NT2/D1 (cell line): Measurements from ENCODE around the gene RTN4R.
A peak's percentile ranks its signal among the peaks of the same experiment; 100 is the strongest.
"Not testable (repeated sequence)": the region's sequence is repeated elsewhere in the genome, so short reads cannot be mapped to it uniquely, and the experiment has no call there.

Experiments used
- DNase-seq: peaks from one replicate; pipeline ENCODE4 v3.0.0-alpha.2; 2011; ENCODE audit warnings: low read depth, low spot score
- H3K27me3 ChIP-seq: 2 replicates; pipeline ENCODE4 v1.6.0; 2011; ENCODE audit warnings: mild to moderate bottlenecking; ENCODE audit not compliant: insufficient read length, insufficient read depth
- H3K36me3 ChIP-seq: 2 replicates; pipeline ENCODE4 v1.6.1; 2011; ENCODE audit warnings: mild to moderate bottlenecking, low read length, mixed read lengths; ENCODE audit not compliant: insufficient read depth, insufficient read length
- H3K4me1 ChIP-seq: 2 replicates; pipeline ENCODE4 v1.5.1; 2011; ENCODE audit not compliant: insufficient read depth, insufficient read length
- H3K4me3 ChIP-seq: 2 replicates; pipeline ENCODE4 v1.5.1; 2011; ENCODE audit warnings: low read depth; ENCODE audit not compliant: insufficient read length
- H3K9ac ChIP-seq: 2 replicates; pipeline ENCODE4 v1.6.0; 2011; ENCODE audit warnings: low read depth; ENCODE audit not compliant: insufficient read length
- H3K9me3 ChIP-seq: 2 replicates; pipeline ENCODE4 v1.5.1; 2011; ENCODE audit warnings: mild to moderate bottlenecking, low read length; ENCODE audit not compliant: insufficient read depth
- SUZ12 ChIP-seq: IDR thresholded peaks from 2 replicates; pipeline ENCODE4 v1.6.1; 2011; ENCODE audit not compliant: insufficient read length, insufficient read depth; ENCODE audit errors: extremely low read depth
- YY1 ChIP-seq: IDR thresholded peaks from 2 replicates; pipeline ENCODE4 v1.6.1; 2011; ENCODE audit not compliant: insufficient read length, insufficient read depth
- ZNF274 ChIP-seq: IDR thresholded peaks from 2 replicates; pipeline ENCODE4 v1.6.1; 2011; ENCODE audit warnings: mild to moderate bottlenecking, low read depth, low read length

Gene RTN4R

DNA sequence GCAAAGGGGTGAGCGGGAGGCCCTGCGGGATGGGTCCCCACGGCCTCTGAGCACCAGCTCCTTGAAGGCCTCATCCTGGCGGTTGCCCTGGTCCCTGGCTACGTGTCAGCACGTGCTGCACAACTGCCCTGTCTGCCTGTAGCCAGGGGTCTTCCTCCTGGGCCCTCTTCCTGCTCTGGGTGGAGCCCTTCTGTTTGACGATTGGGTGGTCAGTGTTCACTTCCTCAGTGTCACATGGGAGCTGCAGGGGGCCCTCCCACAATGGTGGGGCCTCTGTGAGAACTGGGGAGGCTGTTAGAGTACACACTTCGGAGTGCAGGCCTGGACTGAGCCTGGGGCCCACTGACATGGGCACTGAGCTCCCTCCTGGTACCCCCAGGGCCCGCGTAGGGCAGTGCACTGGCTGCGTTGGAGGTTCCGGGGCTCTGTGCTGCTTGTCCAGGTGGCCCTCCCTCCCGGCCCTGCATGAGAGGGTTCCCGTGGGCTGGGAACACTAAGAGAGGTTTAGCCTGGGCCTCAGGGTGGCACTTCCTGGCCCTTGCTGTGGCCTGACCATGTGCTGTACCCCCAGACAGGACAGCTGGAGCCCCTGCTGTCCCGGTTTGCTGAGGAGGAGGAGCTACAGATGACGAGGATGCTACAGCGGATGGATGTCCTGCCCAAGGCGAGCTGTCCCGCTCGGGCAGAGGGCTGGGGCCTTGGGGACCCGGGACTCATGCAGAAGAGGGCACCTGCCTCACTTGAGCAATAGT lies 38.0 kb upstream of the RTN4R start:
- no peak for DNase-seq
- Histone ChIP-seq H3K4me3 (no peak overlapping the region), H3K9me3 (no peaks in the 10 kb centered on the region), H3K9ac (no peak overlapping the region), H3K27me3 (peaks cover 9% of the 10 kb centered on the region), H3K36me3 (no peaks in the 10 kb centered on the region), H3K4me1 (peaks cover 2% of the 10 kb centered on the region)
- TF ChIP-seq YY1 (no peak), ZNF274 (no peak), SUZ12 (no peak)

DNA sequence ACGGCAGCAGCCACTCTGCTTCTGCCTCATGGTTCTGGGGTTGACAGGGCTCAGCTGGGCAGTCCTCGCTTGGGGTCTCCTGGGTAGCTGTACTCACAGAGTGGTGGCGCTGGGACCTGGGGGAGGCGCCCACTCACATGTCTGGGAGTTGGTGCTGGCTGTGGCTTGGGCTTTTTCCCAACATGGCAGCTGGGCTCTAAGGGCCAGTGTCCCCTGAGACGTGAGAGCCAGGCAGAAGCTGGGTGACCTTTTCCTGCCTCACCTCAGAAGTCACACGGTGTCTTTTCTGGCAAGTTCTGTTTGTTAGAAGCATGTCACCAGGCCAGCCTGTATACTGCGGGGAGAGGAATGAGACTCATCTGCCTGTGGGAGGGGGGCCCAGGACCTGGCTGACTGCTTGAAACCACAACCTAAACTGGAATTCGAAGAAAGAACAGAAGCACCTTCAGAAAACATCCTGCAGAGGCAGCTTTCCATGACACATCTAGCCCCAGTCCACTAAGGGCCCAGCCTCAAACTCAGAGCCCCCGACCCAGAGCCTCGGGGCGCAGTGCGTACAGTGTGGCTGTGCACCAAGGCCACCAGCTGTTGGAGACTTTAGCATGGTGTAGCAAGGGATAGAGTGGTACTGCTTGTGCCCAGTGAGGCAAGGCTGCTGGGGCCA lies 37.2 kb upstream of the RTN4R start:
- H3K9ac ChIP-seq, H3K4me3 ChIP-seq, H3K36me3 ChIP-seq, H3K9me3 ChIP-seq, H3K4me1 ChIP-seq, DNase-seq: not testable (repeated sequence)
- H3K27me3 ChIP-seq, result peaks cover 16% of the 10 kb centered on the region

DNA sequence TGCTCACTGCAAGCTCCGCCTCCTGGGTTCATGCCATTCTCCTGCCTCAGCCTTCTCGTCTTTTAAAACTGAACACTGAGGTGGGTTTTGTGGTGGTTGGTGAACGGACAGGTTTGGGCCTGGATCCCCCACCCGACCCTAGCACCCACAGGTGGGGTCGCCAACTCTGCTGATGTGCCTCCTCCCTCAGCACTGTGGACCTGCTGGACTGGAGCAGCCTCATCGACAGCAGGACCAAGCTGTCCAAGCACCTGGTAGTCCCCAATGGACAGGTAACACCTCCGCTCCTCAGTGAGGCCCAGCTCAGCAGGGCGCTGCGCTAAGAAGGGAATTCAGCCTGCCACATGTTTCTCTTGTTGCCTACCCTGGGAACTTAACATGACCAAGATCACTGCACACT lies 36.5 kb upstream of the RTN4R start:
- no peak for DNase-seq
- H3K4me3 ChIP-seq, result no peak overlapping the region
- no peaks in the 10 kb centered on the region for H3K36me3 ChIP-seq
- peaks cover 23% of the 10 kb centered on the region for H3K27me3 ChIP-seq
- no peak overlapping the region for H3K9ac ChIP-seq
- H3K9me3 ChIP-seq, result no peaks in the 10 kb centered on the region
- peaks cover 2% of the 10 kb centered on the region for H3K4me1 ChIP-seq
- TF ChIP-seq YY1, result no peak
- TF ChIP-seq ZNF274, result no peak
- TF ChIP-seq SUZ12, result no peak

DNA sequence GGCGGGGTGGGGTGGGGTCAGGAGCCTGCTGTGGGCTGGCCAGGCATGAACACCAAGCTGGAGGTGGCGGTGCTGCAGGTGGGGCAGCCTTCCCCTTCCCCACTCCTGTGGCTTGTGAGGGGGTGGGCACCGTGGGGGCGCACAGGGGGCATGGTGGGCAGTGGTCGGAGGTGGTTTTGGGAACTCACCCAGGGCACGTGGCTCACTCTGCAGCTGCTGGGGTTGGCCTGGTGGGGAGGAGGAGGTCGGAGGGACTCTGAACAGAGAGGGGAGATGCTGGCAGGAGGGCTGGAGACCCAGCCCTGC lies 35.1 kb upstream of the RTN4R start:
- not testable (repeated sequence) for H3K4me3 ChIP-seq, H3K4me1 ChIP-seq, H3K36me3 ChIP-seq, H3K9ac ChIP-seq, DNase-seq, H3K9me3 ChIP-seq
- peaks cover 29% of the 10 kb centered on the region for H3K27me3 ChIP-seq

DNA sequence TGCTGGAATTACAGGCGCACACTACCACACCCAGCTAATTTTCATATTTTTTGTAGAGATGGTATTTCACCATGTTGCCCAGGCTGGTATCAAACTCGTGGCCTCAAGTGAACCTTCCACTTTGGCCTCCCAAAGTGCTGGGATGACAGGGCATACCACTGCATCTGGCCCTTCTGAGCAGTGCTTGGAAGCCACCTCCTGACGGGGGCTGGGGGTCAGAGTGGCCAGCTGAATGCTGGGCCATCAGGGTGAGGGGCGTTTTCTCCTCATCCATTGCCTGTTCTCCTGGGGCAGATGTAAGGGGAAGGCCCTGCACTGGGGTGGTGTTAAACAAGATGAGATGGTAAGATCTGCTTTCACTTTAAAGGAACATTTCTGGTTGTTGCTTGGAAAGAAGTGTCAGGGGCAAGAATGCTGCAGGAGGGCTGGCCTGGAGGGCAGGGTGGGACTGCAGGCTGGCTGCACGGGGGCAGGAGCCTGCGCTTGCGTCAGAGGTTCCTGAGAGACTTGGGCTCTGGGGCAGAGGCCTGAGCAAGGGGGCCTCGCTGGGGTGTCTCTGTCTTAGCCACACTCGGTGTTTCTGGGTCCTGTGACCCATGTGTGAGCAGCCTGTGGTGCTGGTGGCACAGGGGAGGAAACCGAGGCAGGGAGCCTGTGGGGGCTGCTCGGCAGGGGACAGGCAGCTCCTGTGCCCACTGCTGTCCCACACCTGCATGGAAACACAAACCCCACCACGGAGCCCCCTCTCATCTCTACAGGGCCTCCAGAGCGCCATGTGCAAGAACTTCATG lies 34.5 kb upstream of the RTN4R start:
- TF ChIP-seq ZNF274 (no peak), SUZ12 (no peak), YY1 (no peak)
- DNase-seq, result no peak
- Histone ChIP-seq H3K9me3 (no peaks in the 10 kb centered on the region), H3K4me1 (peaks cover 2% of the 10 kb centered on the region), H3K27me3 (peaks cover 35% of the 10 kb centered on the region), H3K4me3 (no peak overlapping the region), H3K36me3 (no peaks in the 10 kb centered on the region), H3K9ac (no peak overlapping the region)

DNA sequence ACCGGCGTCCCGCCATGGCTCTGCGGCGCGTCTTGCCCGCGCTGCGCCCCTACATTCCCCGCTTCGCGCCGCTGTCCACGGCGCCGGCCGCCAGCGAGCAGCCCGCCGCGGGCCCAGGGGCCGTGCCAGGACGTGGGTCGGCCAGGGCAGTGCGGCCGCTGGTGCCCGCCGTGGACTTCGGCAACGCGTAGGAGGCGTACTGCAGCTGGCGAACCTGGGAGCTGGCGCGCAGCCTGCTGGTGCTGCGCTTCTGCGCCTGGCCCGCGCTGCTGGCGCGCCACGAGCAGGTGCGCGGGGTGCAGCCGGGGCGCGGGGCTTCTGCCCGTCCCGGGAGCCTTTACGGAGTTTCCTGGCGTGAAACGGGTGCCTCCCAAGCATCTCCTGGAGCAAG lies 31.6 kb upstream of the RTN4R start:
- H3K4me3 ChIP-seq, result peak overlapping the region; percentile 43
- peaks cover 45% of the 10 kb centered on the region for H3K27me3 ChIP-seq
- peak overlapping the region; percentile 72 for H3K9ac ChIP-seq
- H3K4me1 ChIP-seq, result peaks cover 2% of the 10 kb centered on the region
- TF ChIP-seq SUZ12, result no peak
- no peak for TF ChIP-seq ZNF274
- no peak for TF ChIP-seq YY1
- no peaks in the 10 kb centered on the region for H3K9me3 ChIP-seq
- H3K36me3 ChIP-seq, result no peaks in the 10 kb centered on the region
- no peak for DNase-seq

DNA sequence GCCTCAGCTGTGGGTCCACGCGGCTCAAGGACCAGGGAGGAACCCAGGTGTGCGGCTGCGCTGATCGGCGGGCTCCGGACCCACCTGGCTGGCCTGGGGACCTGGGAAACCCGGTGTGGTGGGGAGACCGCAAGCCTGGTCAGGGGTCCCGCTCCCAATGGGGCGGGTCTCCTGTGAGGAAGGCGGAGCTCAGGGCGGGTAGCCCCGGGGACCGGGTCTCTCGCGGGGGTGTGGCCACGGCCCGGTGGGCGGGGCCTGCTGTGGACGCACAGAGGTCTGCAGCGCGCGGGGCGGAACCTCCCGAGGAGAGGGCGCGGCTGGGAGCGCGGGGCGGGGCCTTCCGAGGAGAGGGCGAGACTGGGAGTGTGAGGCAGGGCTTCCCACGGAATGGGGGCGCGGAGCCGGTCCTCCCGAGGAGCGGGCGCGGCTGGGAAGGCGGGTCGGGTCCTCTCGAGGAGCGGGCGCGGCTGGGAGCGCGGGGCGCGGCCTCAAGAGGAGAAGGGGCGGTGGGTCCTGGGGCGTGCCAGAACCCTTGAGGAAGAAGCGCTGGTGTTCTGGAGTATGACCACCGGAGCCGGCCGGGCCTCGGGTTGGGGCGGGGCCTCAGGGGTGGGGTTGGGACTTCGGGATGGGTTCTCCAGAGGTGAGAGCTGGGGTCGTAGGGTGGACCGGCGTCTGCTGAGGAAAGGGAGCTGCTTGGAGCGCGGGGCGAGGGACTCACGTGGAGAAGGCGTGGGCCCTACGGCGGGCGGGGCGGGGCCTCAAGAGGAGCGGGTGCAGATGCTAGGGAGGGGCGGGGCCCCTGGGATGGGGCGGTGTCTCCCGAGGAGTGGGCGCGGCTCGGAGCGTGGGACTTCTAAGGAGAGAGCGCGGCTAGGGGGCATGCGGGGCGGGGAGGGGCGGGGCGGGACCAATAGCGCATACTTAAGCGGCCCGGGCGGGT lies 31.0 kb upstream of the RTN4R start:
- TF ChIP-seq YY1, result no peak
- Histone ChIP-seq H3K27me3 (peaks cover 45% of the 10 kb centered on the region), H3K4me1 (peaks cover 2% of the 10 kb centered on the region), H3K4me3 (peak overlapping the region; percentile 43), H3K36me3 (no peaks in the 10 kb centered on the region), H3K9me3 (no peaks in the 10 kb centered on the region), H3K9ac (peak overlapping the region; percentile 64)
- peak; percentile 18 for DNase-seq
